H9 (cell line): ENCODE measurements around the gene PIEZO2. TPM values are rescaled to one million over a fixed set of nuclear protein-coding genes. Genes with fewer than 3 reads are reported as not detected.

ENCODE experiments used
- DNase-seq: peaks from one replicate; pipeline ENCODE4 v3.0.0-alpha.2; 2017
- H2AFZ ChIP-seq: one replicate; pipeline ENCODE4 v1.6.1; 2013; ENCODE audit warnings: mild to moderate bottlenecking, low read length, control low read depth, moderate library complexity
- H2AK5ac ChIP-seq: 2 replicates; pipeline ENCODE4 v1.6.1; 2013; ENCODE audit warnings: low read length, control low read depth, mixed read lengths; ENCODE audit not compliant: insufficient read length
- H2BK120ac ChIP-seq: one replicate; pipeline ENCODE4 v1.6.1; 2013; ENCODE audit warnings: low read depth, mild to moderate bottlenecking, low read length, control low read depth, inconsistent platforms; ENCODE audit not compliant: poor library complexity, severe bottlenecking
- H2BK12ac ChIP-seq: 2 replicates; pipeline ENCODE4 v1.6.1; 2013; ENCODE audit warnings: low read length, control low read depth, mixed read lengths, low read depth; ENCODE audit not compliant: insufficient read length
- H2BK15ac ChIP-seq: 2 replicates; pipeline ENCODE4 v1.6.1; 2013; ENCODE audit warnings: low read depth, low read length, control low read depth
- H2BK20ac ChIP-seq: one replicate; pipeline ENCODE4 v1.6.1; 2013; ENCODE audit warnings: low read depth, mild to moderate bottlenecking, low read length, control low read depth, inconsistent platforms; ENCODE audit not compliant: poor library complexity, severe bottlenecking
- H2BK5ac ChIP-seq: 2 replicates; pipeline ENCODE4 v1.6.1; 2013; ENCODE audit warnings: low read length, control low read depth, mixed read lengths; ENCODE audit not compliant: insufficient read length
- H3K14ac ChIP-seq: 2 replicates; pipeline ENCODE4 v1.6.1; 2013; ENCODE audit warnings: low read length, control low read depth; ENCODE audit not compliant: insufficient read depth
- H3K18ac ChIP-seq: 2 replicates; pipeline ENCODE4 v1.6.1; 2013; ENCODE audit warnings: low read depth, mild to moderate bottlenecking, mixed read lengths, low read length, control low read depth; ENCODE audit not compliant: insufficient read length
- H3K23ac ChIP-seq: 2 replicates; pipeline ENCODE4 v1.6.1; 2013; ENCODE audit warnings: low read length, control low read depth, mixed read lengths, low read depth; ENCODE audit not compliant: insufficient read length
- H3K23me2 ChIP-seq: 2 replicates; pipeline ENCODE4 v1.6.1; 2013; ENCODE audit warnings: low read depth, mild to moderate bottlenecking, mixed read lengths, low read length, control low read depth; ENCODE audit not compliant: insufficient read length, poor library complexity, severe bottlenecking
- H3K27ac ChIP-seq: 2 replicates; pipeline ENCODE4 v1.5.1; 2013; ENCODE audit warnings: low read length, control low read depth, mixed read lengths, low read depth; ENCODE audit not compliant: insufficient read length
- H3K27me3 ChIP-seq: 2 replicates; pipeline ENCODE4 v1.6.1; 2013; ENCODE audit warnings: low read length, control low read depth, inconsistent platforms; ENCODE audit not compliant: insufficient read depth
- H3K4ac ChIP-seq: 2 replicates; pipeline ENCODE4 v1.6.1; 2013; ENCODE audit warnings: low read depth, mild to moderate bottlenecking, control low read depth, inconsistent platforms, low read length, moderate library complexity
- H3K4me1 ChIP-seq: 2 replicates; pipeline ENCODE4 v1.6.1; 2013; ENCODE audit warnings: low read length, control low read depth, inconsistent platforms; ENCODE audit not compliant: insufficient read depth
- H3K4me2 ChIP-seq: 2 replicates; pipeline ENCODE4 v1.6.1; 2013; ENCODE audit warnings: low read length, control low read depth, mixed read lengths; ENCODE audit not compliant: insufficient read length, insufficient read depth
- H3K56ac ChIP-seq: 2 replicates; pipeline ENCODE4 v1.6.1; 2013; ENCODE audit warnings: low read depth, mild to moderate bottlenecking, mixed read lengths, low read length, control low read depth; ENCODE audit not compliant: insufficient read length
- H3K79me1 ChIP-seq: 2 replicates; pipeline ENCODE4 v1.6.1; 2013; ENCODE audit warnings: low read depth, mild to moderate bottlenecking, moderate library complexity, low read length, control low read depth, inconsistent platforms; ENCODE audit not compliant: insufficient read depth, poor library complexity, severe bottlenecking
- H3K79me2 ChIP-seq: 2 replicates; pipeline ENCODE4 v1.6.1; 2013; ENCODE audit warnings: low read length, control low read depth, inconsistent platforms; ENCODE audit not compliant: insufficient read depth
- H3K9ac ChIP-seq: 2 replicates; pipeline ENCODE4 v1.6.1; 2013; ENCODE audit warnings: low read length, control low read depth, mixed read lengths; ENCODE audit not compliant: insufficient read length; ENCODE audit errors: extremely low read depth
- H3K9me3 ChIP-seq: one replicate; pipeline ENCODE4 v1.6.1; 2013; ENCODE audit warnings: low read depth, low read length, inconsistent platforms; ENCODE audit not compliant: control insufficient read depth
- H3T11ph ChIP-seq: one replicate; pipeline ENCODE4 v1.6.1; 2013; ENCODE audit warnings: mild to moderate bottlenecking, low read length, control low read depth, inconsistent platforms
- H4K20me1 ChIP-seq: one replicate; pipeline ENCODE4 v1.6.1; 2013; ENCODE audit not compliant: control insufficient read depth, insufficient read length, insufficient read depth
- H4K5ac ChIP-seq: 2 replicates; pipeline ENCODE4 v1.6.1; 2013; ENCODE audit warnings: low read depth, mild to moderate bottlenecking, mixed read lengths, low read length, control low read depth; ENCODE audit not compliant: insufficient read length
- H4K8ac ChIP-seq: replicated peaks from 2 replicates; pipeline ENCODE4 v1.6.1; 2013; ENCODE audit warnings: low read length, control low read depth, mixed read lengths, low read depth; ENCODE audit not compliant: insufficient read length
- H4K91ac ChIP-seq: 2 replicates; pipeline ENCODE4 v1.6.1; 2013; ENCODE audit warnings: low read depth, mild to moderate bottlenecking, moderate library complexity, mixed read lengths, low read length, control low read depth; ENCODE audit not compliant: insufficient read length
- H3K27ac Mint-ChIP-seq, 3 experiments: 2 replicates in 2 of 3; 3 replicates in 1 of 3; pipeline ENCODE4 v1.8.0; 2020 to 2021; ENCODE audit warnings: mixed read lengths in 3 of 3, mild to moderate bottlenecking in 1 of 3, moderate library complexity in 1 of 3
- H3K27me3 Mint-ChIP-seq: 2 replicates; pipeline ENCODE4 v1.8.0; 2021; ENCODE audit warnings: low read depth, mild to moderate bottlenecking, moderate library complexity, mixed read lengths
- H3K36me3 Mint-ChIP-seq, 3 experiments: 2 replicates in 2 of 3; 3 replicates in 1 of 3; pipeline ENCODE4 v1.8.0; 2020 to 2021; ENCODE audit warnings: low read depth in 3 of 3, mixed read lengths in 3 of 3; ENCODE audit not compliant: insufficient read depth in 1 of 3
- H3K4me1 Mint-ChIP-seq, 2 experiments: 2 replicates each; pipeline ENCODE4 v1.8.0; 2020; ENCODE audit warnings: mixed read lengths in 2 of 2
- H3K4me3 Mint-ChIP-seq, 2 experiments: 2 replicates in 1 of 2; 3 replicates in 1 of 2; pipeline ENCODE4 v1.8.0; 2020 to 2021; ENCODE audit warnings: mild to moderate bottlenecking in 2 of 2, mixed read lengths in 2 of 2, moderate library complexity in 1 of 2
- H3K9me3 Mint-ChIP-seq, 2 experiments: 2 replicates in 1 of 2; 3 replicates in 1 of 2; pipeline ENCODE4 v1.8.0; 2020; ENCODE audit warnings: mild to moderate bottlenecking in 2 of 2, mixed read lengths in 2 of 2, moderate library complexity in 1 of 2
- CTCF ChIP-seq: fragments of 200-600 bp; sonication (generic); conservative IDR thresholded peaks from 3 replicates; pipeline ENCODE4 v1.8.0; 2021; ENCODE audit warnings: antibody characterized with exemption, mild to moderate bottlenecking
- WGBS: extraction: QIAGEN DNeasy Blood & Tissue Kit; methylation state at CpG from one replicate; pipeline ENCODE4 v1.1.7; 2013; ENCODE audit warnings: missing lambda C conversion rate, low lambda C conversion rate, mixed read lengths; ENCODE audit not compliant: insufficient read length; ENCODE audit errors: extremely low coverage; 5-methylcytosine and 5-hydroxymethylcytosine counted together
- total RNA-seq: library from RNA; stranded (reverse); gene quantifications from 2 replicates; pipeline ENCODE4 v1.2.1, GENCODE V29; 2021

Gene PIEZO2
- total RNA-seq, 1 experiment from 2014 or later, result 3.9 TPM

- no peak overlapping the region for H3K4me3 Mint-ChIP-seq
- no peak overlapping the region for H3K27ac Mint-ChIP-seq
- H2BK20ac ChIP-seq, result no peak overlapping the region
- no peak overlapping the region for H3K27ac ChIP-seq
- no peak overlapping the region for H3K18ac ChIP-seq
- H3K79me1 ChIP-seq, result no peaks in the 10 kb centered on the region
- H3K9ac ChIP-seq, result no peak overlapping the region
- no CpG with 5 or more reads among the region's 14 CpGs for WGBS
- no peaks in the 10 kb centered on the region; the same call in 1 of the 2 replicates for H3K27me3 Mint-ChIP-seq
- no peaks in the 10 kb centered on the region for H3K9me3 ChIP-seq
- H2BK5ac ChIP-seq, result no peak overlapping the region
- no peaks in the 10 kb centered on the region for H3K23me2 ChIP-seq
- H3K4me2 ChIP-seq, result no peak overlapping the region
- H3K4me1 ChIP-seq, result no peaks in the 10 kb centered on the region
- H3K9me3 Mint-ChIP-seq, result peaks cover 0 to 3% of the 10 kb centered on the region in 2 experiments; a peak in 1 of 5 replicates
- peaks cover 0 to 2% (median 0%) of the 10 kb centered on the region in 3 experiments; a peak in 1 of 7 replicates for H3K36me3 Mint-ChIP-seq
- no peak overlapping the region for H3K4ac ChIP-seq
- H4K20me1 ChIP-seq, result no peaks in the 10 kb centered on the region
- H4K91ac ChIP-seq, result no peak overlapping the region
- H4K5ac ChIP-seq, result no peak overlapping the region
- TF ChIP-seq CTCF, result no peak
- H3K56ac ChIP-seq, result no peak overlapping the region
- no peak overlapping the region for H2AFZ ChIP-seq
- no peaks in the 10 kb centered on the region for H3K27me3 ChIP-seq
- no peaks in the 10 kb centered on the region for H3K4me1 Mint-ChIP-seq
- H2BK15ac ChIP-seq, result no peak overlapping the region
- no peak overlapping the region for H2AK5ac ChIP-seq
- no peak overlapping the region for H2BK12ac ChIP-seq
- H3K23ac ChIP-seq, result no peak overlapping the region
- H3K79me2 ChIP-seq, result no peaks in the 10 kb centered on the region
- H2BK120ac ChIP-seq, result no peak overlapping the region
- no peak overlapping the region for H4K8ac ChIP-seq
- H3K14ac ChIP-seq, result no peak overlapping the region; the same call in 1 of the 2 replicates
- H3T11ph ChIP-seq, result no peak overlapping the region
- no peak for DNase-seq
Measured at GRCh38 chr18:11178951-11179549, 29.7 kb upstream of the PIEZO2 start.
